HepG2 (cell line): ENCODE results near the gene BSN. TPM values are rescaled to one million over a fixed set of nuclear protein-coding genes. Genes with fewer than 3 reads are reported as not detected.
A peak's percentile ranks its signal among the peaks of the same experiment; 100 is the strongest.

Source experiments
- ATAC-seq: fragments of 200-7000 bp; cut with Tn5 transposase; 3 replicates; pipeline ENCODE4 v1.9.1; 2020; ENCODE audit warnings: mild to moderate bottlenecking, moderate library complexity
- BruUV-seq: library from RNA; stranded (reverse); fragments of 400-500 nt; replicated peaks from 2 replicates; lab custom pipeline; 2021; lab: Mats Ljungman, UMichigan
- CTCF ChIA-PET: fragments of 300-600 bp; formaldehyde crosslinking; extraction: SDS; loops from one replicate; lab custom pipeline; 2021; ENCODE audit warnings: low total read pairs, inconsistent platforms, low intra/inter-chr PET ratio; lab: Yijun Ruan, JAX
- POLR2A ChIA-PET: fragments of 350-600 bp; sonication (Branson Sonifier 250); formaldehyde crosslinking; loops from one replicate; lab custom pipeline; 2020; ENCODE audit warnings: antibody characterized with exemption, inconsistent platforms; lab: Yijun Ruan, JAX
- DNase-seq: peaks from one replicate; pipeline ENCODE4 v3.0.0-alpha.2; 2015; ENCODE audit warnings: low spot score
- FAIRE-seq: peaks from 3 replicates; lab custom pipeline; 2011; peaks lifted over from hg19 to GRCh38; lab: Jason Lieb, UNC
- H2AFZ ChIP-seq: one replicate; pipeline ENCODE4 v1.6.1; 2011; ENCODE audit warnings: low read length, inconsistent platforms
- H3K27ac ChIP-seq: fragments of 300-600 bp; 3 replicates; pipeline ENCODE4 v1.8.0; 2011; ENCODE audit warnings: mixed run types, mild to moderate bottlenecking, mixed read lengths, low read length, inconsistent platforms; ENCODE audit not compliant: insufficient read depth; ENCODE audit errors: extremely low read length
- H3K27me3 ChIP-seq, 2 experiments: fragments of 200-600 bp in 1 of 2; 2 replicates in 1 of 2; 3 replicates in 1 of 2; pipeline versions ENCODE4 v1.6.0 to v1.8.0; 2011; ENCODE audit warnings: low read length in 2 of 2, mild to moderate bottlenecking in 2 of 2, moderate library complexity in 2 of 2, inconsistent platforms in 1 of 2; ENCODE audit not compliant: insufficient read depth in 2 of 2, control insufficient read depth in 1 of 2
- H3K36me3 ChIP-seq, 2 experiments: fragments of 200-600 bp in 1 of 2; replicated peaks in 1 of 2; 2 replicates in 1 of 2; 3 replicates in 1 of 2; pipeline versions ENCODE4 v1.5.1 to v1.8.0; 2011; ENCODE audit warnings: low read length in 2 of 2, inconsistent platforms in 1 of 2; ENCODE audit not compliant: insufficient read depth in 2 of 2, control insufficient read depth in 1 of 2
- H3K4me1 ChIP-seq: 2 replicates; pipeline ENCODE4 v1.5.1; 2012; ENCODE audit warnings: low read length, inconsistent platforms; ENCODE audit not compliant: insufficient read depth
- H3K4me2 ChIP-seq: 2 replicates; pipeline ENCODE4 v1.6.0; 2011; ENCODE audit warnings: low read depth, low read length, inconsistent platforms
- H3K4me3 ChIP-seq, 3 experiments: fragments of 200-600 bp in 1 of 3; sonication (generic), shearing (Covaris generic) in 1 of 3; replicated peaks in 1 of 3; 2 replicates each; pipeline ENCODE4 v1.5.1; 2011 to 2016; ENCODE audit warnings: low read length in 3 of 3, inconsistent platforms in 2 of 3, low read depth in 2 of 3, mild to moderate bottlenecking in 2 of 3, control low read depth in 1 of 3, mixed read lengths in 1 of 3; ENCODE audit not compliant: insufficient read depth in 1 of 3
- H3K79me2 ChIP-seq: one replicate; pipeline ENCODE4 v1.6.1; 2011; ENCODE audit warnings: low read length, inconsistent platforms; ENCODE audit not compliant: insufficient read depth
- H3K9ac ChIP-seq: 2 replicates; pipeline ENCODE4 v1.6.0; 2011; ENCODE audit warnings: mild to moderate bottlenecking, low read depth, low read length, inconsistent platforms; ENCODE audit not compliant: insufficient read depth
- H3K9me3 ChIP-seq: 2 replicates; pipeline ENCODE4 v1.5.1; 2012; ENCODE audit warnings: mild to moderate bottlenecking, low read length
- H4K20me1 ChIP-seq: 2 replicates; pipeline ENCODE4 v1.6.0; 2011; ENCODE audit warnings: inconsistent platforms, mild to moderate bottlenecking, low read length, moderate library complexity; ENCODE audit not compliant: insufficient read depth
- GMEB2 ChIP-seq: IDR thresholded peaks from 2 replicates; pipeline ENCODE4 v1.6.1; 2016; ENCODE audit warnings: missing biosample characterization, missing genetic modification reagents, low read depth
- HOXA7 ChIP-seq: sonication (generic); formaldehyde crosslinking; IDR thresholded peaks from 2 replicates; pipeline ENCODE4 v1.8.1; 2022; ENCODE audit warnings: mild to moderate bottlenecking, missing genetic modification reagents, moderate library complexity
- PAXIP1 ChIP-seq: sonication (generic); formaldehyde crosslinking; conservative IDR thresholded peaks from 2 replicates; pipeline ENCODE4 v1.4.0; 2020; ENCODE audit warnings: mild to moderate bottlenecking, missing genetic modification reagents, moderate library complexity
- XRCC5 ChIP-seq: fragments of 200-400 bp; formaldehyde crosslinking; optimal IDR thresholded peaks from 2 replicates; pipeline ENCODE3; 2017; ENCODE audit warnings: mild to moderate bottlenecking, low read length
- ZNF232 ChIP-seq: sonication (generic); formaldehyde crosslinking; IDR thresholded peaks from 2 replicates; pipeline ENCODE4 v1.4.0; 2020; ENCODE audit warnings: missing genetic modification reagents, borderline replicate concordance
- ZNF281 ChIP-seq: sonication (generic); formaldehyde crosslinking; IDR thresholded peaks from 2 replicates; pipeline ENCODE4 v1.4.0; 2020; ENCODE audit warnings: missing genetic modification reagents, borderline replicate concordance
- ZNF883 ChIP-seq: sonication (generic); formaldehyde crosslinking; IDR thresholded peaks from 2 replicates; pipeline ENCODE4 v1.5.1; 2020; ENCODE audit warnings: mild to moderate bottlenecking, missing genetic modification reagents; ENCODE audit errors: not compliant biosample characterization
- WGBS: methylation state at CpG from one replicate; pipeline ENCODE4 v1.1.6; 2017; ENCODE audit warnings: low lambda C conversion rate; 5-methylcytosine and 5-hydroxymethylcytosine counted together
- in situ Hi-C: cut with HindIII; loops from 2 replicates; pipeline ENCODE4 v1.10.0; 2017; ENCODE audit warnings: low pct_unique_long_range_greater_than_20kb; ENCODE audit not compliant: extremely low pct_ligation_motif_present
- intact Hi-C: fragments of 100-400 bp; cut with micrococcal nuclease; formaldehyde crosslinking; loops from one replicate; pipeline ENCODE4 v1.10.0; 2022; ENCODE audit not compliant: unreplicated experiment
- polyA plus RNA-seq, 8 experiments: library from polyadenylated mRNA; depleted of rRNA in 3 of 8; stranded (reverse) in 7 of 8; unstranded in 1 of 8; fragments of >200 nt; fragmentation: Illumina TruSeq in 4 of 8; extraction: Trizol in 4 of 8; gene quantifications; 2 replicates each; pipeline versions ENCODE4 v1.2.1 to v1.2.3, GENCODE V29; 2011 to 2016; ENCODE audit warnings: low read depth in 4 of 8, missing spikeins in 1 of 8, mixed read lengths in 1 of 8; ENCODE audit not compliant: insufficient read depth in 1 of 8
- total RNA-seq, 5 experiments: library from RNA; depleted of rRNA; stranded (reverse); fragments of >200 nt; fragmentation: Illumina TruSeq; extraction: Trizol; gene quantifications; 2 replicates each; pipeline ENCODE4 v1.2.3, GENCODE V29; 2016; ENCODE audit warnings: low read depth in 1 of 5
- TF ChIP-seq, protein P1 (sequence below): sonication (generic); formaldehyde crosslinking; IDR thresholded peaks from 2 replicates; pipeline ENCODE4 v1.4.0; 2020; ENCODE audit warnings: missing genetic modification reagents
- TF ChIP-seq, protein P2 (sequence below): sonication (generic); formaldehyde crosslinking; IDR thresholded peaks from 2 replicates; pipeline ENCODE4 v1.4.0; 2020; ENCODE audit warnings: missing genetic modification reagents
- TF ChIP-seq, protein P3 (sequence below): sonication (generic); formaldehyde crosslinking; IDR thresholded peaks from 2 replicates; pipeline ENCODE4 v1.8.0; 2022; ENCODE audit warnings: low read depth, missing genetic modification reagents

BSN gene
- total and polyA plus RNA-seq, 2 of the 13 experiments (the other 11 are each of a cell fraction or from before 2014, with no cell fraction given) = 0.42 to 0.86 TPM

DNA sequence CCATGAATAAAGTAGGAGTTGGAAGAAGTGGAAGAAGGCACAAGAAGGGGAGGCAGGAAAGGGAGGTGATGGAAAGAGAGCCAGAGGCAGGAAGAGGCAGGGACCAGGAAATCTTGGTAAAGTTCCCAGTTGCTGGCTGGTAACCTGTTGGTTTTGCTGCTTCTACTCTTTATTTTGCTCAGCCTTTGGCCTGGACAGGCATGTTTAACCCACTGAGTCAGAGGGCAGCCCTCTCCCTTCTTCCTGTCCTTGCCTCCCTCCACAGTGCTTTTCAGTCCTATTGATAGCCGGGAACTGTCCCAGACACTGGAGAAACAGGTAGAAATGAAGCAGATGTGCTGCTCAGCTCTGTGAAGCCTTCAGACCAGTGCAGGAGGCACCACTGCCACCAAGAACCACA, 76.5 kb downstream of the BSN start (continued):
- TF ChIP-seq PAXIP1 = no peak
- TF ChIP-seq, protein P1, sequence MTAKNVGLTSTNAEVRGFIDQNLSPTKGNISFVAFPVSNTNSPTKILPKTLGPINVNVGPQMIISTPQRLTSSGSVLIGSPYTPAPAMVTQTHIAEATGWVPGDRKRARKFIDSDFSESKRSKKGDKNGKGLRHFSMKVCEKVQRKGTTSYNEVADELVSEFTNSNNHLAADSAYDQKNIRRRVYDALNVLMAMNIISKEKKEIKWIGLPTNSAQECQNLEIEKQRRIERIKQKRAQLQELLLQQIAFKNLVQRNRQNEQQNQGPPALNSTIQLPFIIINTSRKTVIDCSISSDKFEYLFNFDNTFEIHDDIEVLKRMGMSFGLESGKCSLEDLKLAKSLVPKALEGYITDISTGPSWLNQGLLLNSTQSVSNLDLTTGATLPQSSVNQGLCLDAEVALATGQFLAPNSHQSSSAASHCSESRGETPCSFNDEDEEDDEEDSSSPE (CRISPR knock-in tag) = no peak
- TF ChIP-seq XRCC5 = no peak

- H4K20me1 ChIP-seq = no peaks in the 10 kb centered on the region
- no peak for ATAC-seq
- TF ChIP-seq GMEB2 (CRISPR knock-in tag) (no peak), ZNF232 (CRISPR knock-in tag) (no peak), HOXA7 (CRISPR knock-in tag) (no peak), ZNF883 (no peak), ZNF281 (CRISPR knock-in tag) (0 out of 2 replicates have a peak, but pooled peaks have one; percentile 37)
- TF ChIP-seq, protein P2, sequence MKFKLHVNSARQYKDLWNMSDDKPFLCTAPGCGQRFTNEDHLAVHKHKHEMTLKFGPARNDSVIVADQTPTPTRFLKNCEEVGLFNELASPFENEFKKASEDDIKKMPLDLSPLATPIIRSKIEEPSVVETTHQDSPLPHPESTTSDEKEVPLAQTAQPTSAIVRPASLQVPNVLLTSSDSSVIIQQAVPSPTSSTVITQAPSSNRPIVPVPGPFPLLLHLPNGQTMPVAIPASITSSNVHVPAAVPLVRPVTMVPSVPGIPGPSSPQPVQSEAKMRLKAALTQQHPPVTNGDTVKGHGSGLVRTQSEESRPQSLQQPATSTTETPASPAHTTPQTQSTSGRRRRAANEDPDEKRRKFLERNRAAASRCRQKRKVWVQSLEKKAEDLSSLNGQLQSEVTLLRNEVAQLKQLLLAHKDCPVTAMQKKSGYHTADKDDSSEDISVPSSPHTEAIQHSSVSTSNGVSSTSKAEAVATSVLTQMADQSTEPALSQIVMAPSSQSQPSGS (CRISPR knock-in tag) = no peak
- TF ChIP-seq, protein P3, sequence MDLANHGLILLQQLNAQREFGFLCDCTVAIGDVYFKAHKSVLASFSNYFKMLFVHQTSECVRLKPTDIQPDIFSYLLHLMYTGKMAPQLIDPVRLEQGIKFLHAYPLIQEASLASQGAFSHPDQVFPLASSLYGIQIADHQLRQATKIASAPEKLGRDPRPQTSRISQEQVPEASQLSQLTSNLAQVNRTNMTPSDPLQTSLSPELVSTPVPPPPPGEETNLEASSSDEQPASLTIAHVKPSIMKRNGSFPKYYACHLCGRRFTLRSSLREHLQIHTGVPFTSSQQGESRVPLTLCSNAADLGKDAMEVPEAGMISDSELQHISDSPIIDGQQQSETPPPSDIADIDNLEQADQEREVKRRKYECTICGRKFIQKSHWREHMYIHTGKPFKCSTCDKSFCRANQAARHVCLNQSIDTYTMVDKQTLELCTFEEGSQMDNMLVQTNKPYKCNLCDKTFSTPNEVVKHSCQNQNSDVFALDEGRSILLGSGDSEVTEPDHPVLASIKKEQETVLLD (CRISPR knock-in tag) = no peak
Observed at GRCh38 chr3:49634736-49635135, 80.5 kb downstream of the BSN start.

More at GRCh38 chr3:49634736-49635135, 80.5 kb downstream of the BSN start:
- Histone ChIP-seq H3K27ac (no peak overlapping the region), H3K4me1 (no peaks in the 10 kb centered on the region), H3K36me3 (no peaks in the 10 kb centered on the region; a peak in 1 of 5 replicates), H3K4me3 (no peak overlapping the region), H3K79me2 (no peaks in the 10 kb centered on the region), H3K27me3 (no peaks in the 10 kb centered on the region), H2AFZ (no peak overlapping the region), H3K9me3 (no peaks in the 10 kb centered on the region), H3K4me2 (no peak overlapping the region), H3K9ac (no peak overlapping the region)
- BruUV-seq = no TSS peak
- FAIRE-seq (no peak), DNase-seq (no peak)
- WGBS = 89% methylated on average over 3 of the region's 3 CpGs
- POLR2A ChIA-PET = no interaction called here
- CTCF ChIA-PET = no interaction called here
- in situ Hi-C loops = no loop called here
- intact Hi-C loops = no loop called here
